Pancreas (tissue), 10 donors: ENCODE data around the gene RAPGEF4. TPM values are rescaled to one million over a fixed set of nuclear protein-coding genes. Genes with fewer than 3 reads are reported as not detected.

Experiments
- ATAC-seq, 4 donors: fragments of 200-7000 bp; cut with Tn5 transposase; one replicate each; pipeline versions ENCODE4 v1.8.0 to v1.9.1; 2020; ENCODE audit warnings: mild to moderate bottlenecking in 4 of 4, moderate library complexity in 4 of 4
- DNase-seq, 6 donors: peaks; one replicate each; pipeline ENCODE4 v3.0.0-alpha.2; 2020
- FAIRE-seq: peaks from 2 replicates; lab custom pipeline; 2012; peaks lifted over from hg19 to GRCh38; lab: Jason Lieb, UNC
- H3K27ac ChIP-seq, 4 donors: fragments of 200-600 bp; sonication (generic); 1 replicate in 3 of 4; 2 replicates in 1 of 4; pipeline versions ENCODE4 v1.5.0 to v1.8.0; 2020
- H3K27me3 ChIP-seq, 4 donors: fragments of 200-600 bp; one replicate each; pipeline ENCODE4 v1.8.0; 2021
- H3K36me3 ChIP-seq, 3 donors: fragments of 200-600 bp; sonication (generic) in 1 of 3; one replicate each; pipeline versions ENCODE4 v1.5.0 to v1.8.0; 2020 to 2021
- H3K4me1 ChIP-seq, 3 donors: fragments of 200-600 bp; one replicate each; pipeline ENCODE4 v1.8.0; 2021
- H3K4me3 ChIP-seq, 4 donors: fragments of 200-600 bp; sonication (generic) in 2 of 4; one replicate each; pipeline versions ENCODE4 v1.5.0 to v1.8.0; 2020 to 2021
- H3K9me3 ChIP-seq, 4 donors: fragments of 200-600 bp; one replicate each; pipeline ENCODE4 v1.8.0; 2021
- WGBS, 2 donors: extraction: QIAGEN DNeasy Blood & Tissue Kit; methylation state at CpG; one replicate each; pipeline ENCODE4 v1.1.7; 2013; 5-methylcytosine and 5-hydroxymethylcytosine counted together
- intact Hi-C, 3 donors: fragments of 100-400 bp; cut with DNase I; formaldehyde crosslinking; loops; one replicate each; pipeline versions ENCODE4 v1.11.1 to v1.14.2; 2022
- polyA plus RNA-seq, 2 donors: library from polyadenylated mRNA; stranded (reverse); fragments of 200-250 nt; gene quantifications; one replicate each; pipeline ENCODE4 v1.2.3, GENCODE V29; 2013
- total RNA-seq, 6 donors: library from RNA; stranded (reverse); fragmentation: NEBNext Ultra II Directional in 4 of 6; extraction: Animal tissue kit (Norgen Biotek cat#: 25700) in 4 of 6; gene quantifications; one replicate each; pipeline versions ENCODE4 v1.2.1 to v1.2.4, GENCODE V29; 2021 to 2023
- TF ChIP-seq, protein P1 (sequence below), 4 donors: fragments of 200-600 bp; sonication (generic) in 3 of 4; IDR thresholded peaks; one replicate each; pipeline versions ENCODE4 v1.5.0 to v1.8.0; 2021; ENCODE audit warnings: antibody characterized with exemption in 4 of 4
- donor health status: healthy with polysubstance abuse.
- donor health status: DM: no; HTN: no; CAD: no; lungs with moderate emphysema.
- donor health status: DM: no; HTN: no; CAD: no.
- donor health status: control.
- donor health status: control.
- donor health status: Bipolar disorder and iron deficiency.
- donor health status: DM: yes; HTN: yes; CAD: no.
- donor health status: DM: no; HTN: no; CAD: no.
- donor health status: DM: no; HTN: no; CAD: no.
- donor health status: DM: yes; HTN: yes; CAD: no.

Gene RAPGEF4
- total and polyA plus RNA-seq, 8 donors, result 2.1 to 9.0 (median 5.1) TPM

DNA sequence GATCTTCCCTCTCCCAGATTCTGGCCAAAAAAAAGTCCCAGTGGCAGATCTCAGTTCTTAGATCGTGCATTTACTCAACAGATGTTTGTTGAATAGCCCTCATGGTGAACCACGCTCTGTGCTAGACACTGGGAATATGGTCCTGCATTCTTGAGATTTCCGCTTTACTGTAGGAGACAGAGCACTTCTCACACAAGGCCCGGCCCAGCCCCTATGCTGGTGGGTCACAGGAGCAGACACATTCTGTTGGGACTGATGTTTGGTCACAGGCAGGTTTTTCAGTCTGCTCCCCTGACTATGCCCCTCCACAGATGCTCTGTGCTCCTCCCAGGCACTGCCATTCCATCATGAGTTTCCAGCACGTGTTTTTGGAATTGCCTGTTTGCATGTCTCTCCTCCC is 110.9 kb downstream of the RAPGEF4 start:
- no peak overlapping the region for H3K27ac ChIP-seq
- 83 to 84% methylated on average over 5 of the region's 5 CpGs for WGBS, 2 donors
- FAIRE-seq (no peak), DNase-seq (no peak), ATAC-seq (no peak)
- H3K4me3 ChIP-seq, result no peak overlapping the region
- TF ChIP-seq, protein P1, sequence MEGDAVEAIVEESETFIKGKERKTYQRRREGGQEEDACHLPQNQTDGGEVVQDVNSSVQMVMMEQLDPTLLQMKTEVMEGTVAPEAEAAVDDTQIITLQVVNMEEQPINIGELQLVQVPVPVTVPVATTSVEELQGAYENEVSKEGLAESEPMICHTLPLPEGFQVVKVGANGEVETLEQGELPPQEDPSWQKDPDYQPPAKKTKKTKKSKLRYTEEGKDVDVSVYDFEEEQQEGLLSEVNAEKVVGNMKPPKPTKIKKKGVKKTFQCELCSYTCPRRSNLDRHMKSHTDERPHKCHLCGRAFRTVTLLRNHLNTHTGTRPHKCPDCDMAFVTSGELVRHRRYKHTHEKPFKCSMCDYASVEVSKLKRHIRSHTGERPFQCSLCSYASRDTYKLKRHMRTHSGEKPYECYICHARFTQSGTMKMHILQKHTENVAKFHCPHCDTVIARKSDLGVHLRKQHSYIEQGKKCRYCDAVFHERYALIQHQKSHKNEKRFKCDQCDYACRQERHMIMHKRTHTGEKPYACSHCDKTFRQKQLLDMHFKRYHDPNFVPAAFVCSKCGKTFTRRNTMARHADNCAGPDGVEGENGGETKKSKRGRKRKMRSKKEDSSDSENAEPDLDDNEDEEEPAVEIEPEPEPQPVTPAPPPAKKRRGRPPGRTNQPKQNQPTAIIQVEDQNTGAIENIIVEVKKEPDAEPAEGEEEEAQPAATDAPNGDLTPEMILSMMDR (IDR thresholded peaks at IDR 0.05), result no peak
- no peaks in the 10 kb centered on the region for H3K36me3 ChIP-seq
- no peaks in the 10 kb centered on the region for H3K9me3 ChIP-seq
- peaks cover 17 to 46% (median 37%) of the 10 kb centered on the region in 3 donors for H3K4me1 ChIP-seq
- intact Hi-C loops, result no loop called here
- H3K27me3 ChIP-seq, result no peaks in the 10 kb centered on the region

GRCh38 chr2:172847188-172847587 is 111.5 kb downstream of the RAPGEF4 start:
- no peaks in the 10 kb centered on the region for H3K9me3 ChIP-seq
- 62 to 79% methylated on average over 5 of the region's 5 CpGs for WGBS, 2 donors
- no peak for ATAC-seq
- no peak overlapping the region for H3K4me3 ChIP-seq
- no peak for DNase-seq
- no peak for FAIRE-seq
- intact Hi-C loops, result no loop called here
- no peaks in the 10 kb centered on the region for H3K36me3 ChIP-seq
- no peak overlapping the region for H3K27ac ChIP-seq
- peaks cover 17 to 46% (median 37%) of the 10 kb centered on the region in 3 donors for H3K4me1 ChIP-seq
- H3K27me3 ChIP-seq, result no peaks in the 10 kb centered on the region
- TF ChIP-seq, protein P1 (IDR thresholded peaks at IDR 0.05), result no peak

- Histone ChIP-seq H3K9me3 (no peaks in the 10 kb centered on the region), H3K4me1 (peaks cover 17 to 42% (median 37%) of the 10 kb centered on the region in 3 donors), H3K4me3 (no peak overlapping the region), H3K27ac (peak overlapping the region in 2 of 4 donors; percentile 26 to 51), H3K27me3 (no peaks in the 10 kb centered on the region), H3K36me3 (no peaks in the 10 kb centered on the region)
- ATAC-seq, result peak; percentile 84 to 94 (median 90)
- FAIRE-seq, result no peak
- peak in 4 of 6 donors; percentile 45 to 82 (median 78) for DNase-seq
- 9 to 15% methylated on average over 2 of the region's 2 CpGs for WGBS, 2 donors
- TF ChIP-seq, protein P1 (IDR thresholded peaks at IDR 0.05), result no peak
- intact Hi-C loops, result no loop called here
These were observed 112.9 kb downstream of the RAPGEF4 start for GRCh38 chr2:172848519-172848918.

- 71 to 73% methylated on average over 4 of the region's 4 CpGs for WGBS, 2 donors
- no peak for DNase-seq
- Histone ChIP-seq H3K36me3 (no peaks in the 10 kb centered on the region), H3K4me3 (no peak overlapping the region), H3K27me3 (no peaks in the 10 kb centered on the region), H3K27ac (peak overlapping the region in 3 of 4 donors; percentile 9 to 51 (median 13)), H3K4me1 (peaks cover 13 to 32% (median 32%) of the 10 kb centered on the region in 3 donors), H3K9me3 (no peaks in the 10 kb centered on the region)
- intact Hi-C loops, result no loop called here
- no peak for FAIRE-seq
- TF ChIP-seq, protein P1 (IDR thresholded peaks at IDR 0.05), result no peak
- no peak for ATAC-seq
These were observed 114.0 kb downstream of the RAPGEF4 start for GRCh38 chr2:172849519-172850217.

DNA sequence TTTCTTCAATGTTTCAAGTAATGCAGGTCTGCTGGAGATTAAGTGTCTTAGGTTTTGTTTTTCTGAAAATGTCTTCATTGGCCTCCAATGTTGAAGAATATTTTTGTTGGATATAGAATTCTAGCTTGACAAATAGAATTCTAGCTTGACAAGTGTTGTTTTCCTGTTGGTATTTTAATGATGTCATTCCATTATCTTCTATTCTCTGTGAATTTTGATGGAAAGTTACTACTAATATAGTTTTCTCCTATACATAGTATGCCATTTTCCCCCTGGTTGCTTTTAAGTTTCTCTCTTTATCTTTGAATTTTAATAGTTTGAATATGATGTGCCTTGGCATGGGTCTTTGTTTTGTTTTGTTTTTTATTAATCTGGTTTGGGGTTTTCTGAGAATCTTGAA is 119.9 kb downstream of the RAPGEF4 start:
- no peak overlapping the region for H3K4me3 ChIP-seq
- DNase-seq, result no peak
- H3K27ac ChIP-seq, result no peak overlapping the region
- intact Hi-C loops, result no loop called here
- H3K4me1 ChIP-seq, result peaks cover 0 to 43% (median 14%) of the 10 kb centered on the region in 3 donors
- FAIRE-seq, result no peak
- no peak for ATAC-seq
- no peaks in the 10 kb centered on the region for H3K36me3 ChIP-seq
- TF ChIP-seq, protein P1 (IDR thresholded peaks at IDR 0.05), result no peak
- no peaks in the 10 kb centered on the region for H3K9me3 ChIP-seq
- H3K27me3 ChIP-seq, result no peaks in the 10 kb centered on the region
